ENCODE measurements around the gene CCDC47. TPM values are rescaled to one million over a fixed set of nuclear protein-coding genes. Genes with fewer than 3 reads are reported as not detected.

Gene CCDC47
- total and polyA plus RNA-seq, 2 of the 4 experiments (the other 2 are of a cell fraction), result 45.7 to 62.0 TPM

DNA sequence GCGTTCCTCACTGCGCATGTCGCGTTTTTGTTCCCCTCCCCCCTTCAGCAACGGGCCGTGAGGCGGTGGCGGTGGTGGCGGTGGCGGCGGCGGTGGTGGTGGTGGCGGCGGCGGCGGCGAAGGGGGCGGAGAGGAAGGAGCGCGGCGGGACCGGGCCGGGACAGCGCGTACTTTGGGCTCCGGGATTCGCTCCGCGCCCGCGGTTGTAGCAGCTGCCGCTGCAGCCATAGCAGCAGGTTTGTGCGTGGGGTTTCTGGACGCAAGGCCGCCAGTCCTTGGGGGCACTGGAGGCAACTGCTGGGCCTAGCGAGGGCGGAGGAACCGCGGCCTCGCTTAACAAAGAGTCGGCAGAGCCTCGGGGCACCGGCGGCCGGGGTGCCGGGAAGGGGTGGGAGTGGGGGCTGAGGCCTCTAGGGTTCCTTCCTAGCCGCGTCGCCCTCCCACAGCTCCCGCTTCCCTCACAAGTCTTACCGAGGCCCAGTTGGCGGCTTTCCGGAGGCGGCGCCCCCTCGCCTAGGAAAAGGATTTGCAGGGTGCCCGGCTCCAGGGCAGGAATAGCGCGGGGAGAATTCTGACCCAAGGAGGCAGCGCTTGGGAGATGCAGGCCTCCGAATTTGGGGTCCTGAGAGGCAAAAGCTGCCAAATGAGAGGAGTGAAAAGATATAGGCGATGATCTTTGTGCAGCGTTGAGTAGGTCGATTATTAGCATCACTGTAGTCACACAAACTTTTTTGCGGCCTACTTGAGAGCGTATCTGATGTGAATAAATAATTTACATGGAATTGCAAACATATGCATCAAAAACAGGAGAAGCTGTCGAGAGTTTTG is 958 bp upstream of the CCDC47 start, which contains the start of gene DDX42 (continued):
- TF ChIP-seq, protein P1, sequence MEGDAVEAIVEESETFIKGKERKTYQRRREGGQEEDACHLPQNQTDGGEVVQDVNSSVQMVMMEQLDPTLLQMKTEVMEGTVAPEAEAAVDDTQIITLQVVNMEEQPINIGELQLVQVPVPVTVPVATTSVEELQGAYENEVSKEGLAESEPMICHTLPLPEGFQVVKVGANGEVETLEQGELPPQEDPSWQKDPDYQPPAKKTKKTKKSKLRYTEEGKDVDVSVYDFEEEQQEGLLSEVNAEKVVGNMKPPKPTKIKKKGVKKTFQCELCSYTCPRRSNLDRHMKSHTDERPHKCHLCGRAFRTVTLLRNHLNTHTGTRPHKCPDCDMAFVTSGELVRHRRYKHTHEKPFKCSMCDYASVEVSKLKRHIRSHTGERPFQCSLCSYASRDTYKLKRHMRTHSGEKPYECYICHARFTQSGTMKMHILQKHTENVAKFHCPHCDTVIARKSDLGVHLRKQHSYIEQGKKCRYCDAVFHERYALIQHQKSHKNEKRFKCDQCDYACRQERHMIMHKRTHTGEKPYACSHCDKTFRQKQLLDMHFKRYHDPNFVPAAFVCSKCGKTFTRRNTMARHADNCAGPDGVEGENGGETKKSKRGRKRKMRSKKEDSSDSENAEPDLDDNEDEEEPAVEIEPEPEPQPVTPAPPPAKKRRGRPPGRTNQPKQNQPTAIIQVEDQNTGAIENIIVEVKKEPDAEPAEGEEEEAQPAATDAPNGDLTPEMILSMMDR (conservative IDR thresholded peaks at IDR 0.05; ENCODE audit: low read depth, low read length), result 0 out of 2 replicates have a peak, but pooled peaks have one; percentile 7
- TF ChIP-seq NFE2L2 (IDR thresholded peaks at IDR 0.05; ENCODE audit: low read depth, low read length), result no peak
